Peyer's patch (tissue), 4 donors: Measurements from ENCODE around the gene PRKD1.

ENCODE experiments used
- CTCF ChIP-seq, 6 experiments: fragments of 450-650 bp in 4 of 6; fragments of 200-600 bp in 2 of 6; sonication (generic) in 1 of 6; IDR thresholded peaks; one replicate each; pipeline ENCODE4 v1.5.1; 2017 to 2019; ENCODE audit warnings: antibody characterized with exemption in 6 of 6, mild to moderate bottlenecking in 3 of 6, moderate library complexity in 1 of 6
- POLR2A ChIP-seq, 2 donors: fragments of 450-650 bp; IDR thresholded peaks; one replicate each; pipeline ENCODE4 v1.5.1; 2017; ENCODE audit warnings: antibody characterized with exemption in 2 of 2, mild to moderate bottlenecking in 2 of 2, moderate library complexity in 2 of 2

GRCh38 chr14:29671034-29671433, 256.6 kb downstream of the PRKD1 start:
- TF ChIP-seq CTCF (IDR thresholded peaks at IDR 0.05) (no peak), POLR2A (IDR thresholded peaks at IDR 0.05) (no peak)
